ENCODE results near the gene GNAI2.

The GNAI2 gene

DNA sequence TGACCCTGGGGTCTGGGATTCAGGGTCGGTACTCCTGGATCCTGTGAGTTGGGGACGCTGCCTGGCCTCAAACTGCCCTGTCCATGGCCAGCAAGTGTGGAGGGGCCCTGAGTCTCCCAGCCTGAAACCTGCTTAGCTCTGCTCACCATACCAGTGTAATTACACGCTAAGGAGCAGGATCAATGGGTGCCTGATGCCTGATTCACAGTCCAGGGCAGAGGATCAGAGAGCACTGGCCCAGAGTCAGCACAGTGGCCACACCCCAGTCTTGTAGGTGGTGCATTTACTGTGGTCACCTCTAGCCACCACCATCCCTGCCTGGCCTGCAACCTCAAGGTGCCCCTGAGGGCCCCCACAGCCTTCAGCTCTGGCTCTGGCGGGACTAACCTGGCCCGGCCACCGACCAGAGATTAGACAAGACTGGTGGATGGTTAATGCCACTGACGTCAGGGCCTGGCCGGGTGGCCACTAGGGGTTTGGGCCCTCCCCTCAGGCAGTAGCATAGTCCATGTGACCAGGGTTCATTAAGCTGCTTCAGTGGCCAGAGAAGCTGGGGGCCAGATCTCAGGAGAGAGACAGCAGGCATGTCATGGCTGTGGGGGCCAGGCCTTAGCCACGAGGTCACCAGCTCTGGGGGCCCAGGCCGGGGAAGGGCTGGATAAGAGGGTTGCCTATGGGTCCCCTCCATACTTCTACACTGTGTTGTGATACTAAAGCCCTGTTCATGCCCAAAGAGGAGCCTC lies 34.3 kb upstream of the GNAI2 start:
- TF ChIP-seq, protein P1, sequence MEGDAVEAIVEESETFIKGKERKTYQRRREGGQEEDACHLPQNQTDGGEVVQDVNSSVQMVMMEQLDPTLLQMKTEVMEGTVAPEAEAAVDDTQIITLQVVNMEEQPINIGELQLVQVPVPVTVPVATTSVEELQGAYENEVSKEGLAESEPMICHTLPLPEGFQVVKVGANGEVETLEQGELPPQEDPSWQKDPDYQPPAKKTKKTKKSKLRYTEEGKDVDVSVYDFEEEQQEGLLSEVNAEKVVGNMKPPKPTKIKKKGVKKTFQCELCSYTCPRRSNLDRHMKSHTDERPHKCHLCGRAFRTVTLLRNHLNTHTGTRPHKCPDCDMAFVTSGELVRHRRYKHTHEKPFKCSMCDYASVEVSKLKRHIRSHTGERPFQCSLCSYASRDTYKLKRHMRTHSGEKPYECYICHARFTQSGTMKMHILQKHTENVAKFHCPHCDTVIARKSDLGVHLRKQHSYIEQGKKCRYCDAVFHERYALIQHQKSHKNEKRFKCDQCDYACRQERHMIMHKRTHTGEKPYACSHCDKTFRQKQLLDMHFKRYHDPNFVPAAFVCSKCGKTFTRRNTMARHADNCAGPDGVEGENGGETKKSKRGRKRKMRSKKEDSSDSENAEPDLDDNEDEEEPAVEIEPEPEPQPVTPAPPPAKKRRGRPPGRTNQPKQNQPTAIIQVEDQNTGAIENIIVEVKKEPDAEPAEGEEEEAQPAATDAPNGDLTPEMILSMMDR (conservative IDR thresholded peaks at IDR 0.05): no peak
- no peak overlapping the region for H3K27ac ChIP-seq

DNA sequence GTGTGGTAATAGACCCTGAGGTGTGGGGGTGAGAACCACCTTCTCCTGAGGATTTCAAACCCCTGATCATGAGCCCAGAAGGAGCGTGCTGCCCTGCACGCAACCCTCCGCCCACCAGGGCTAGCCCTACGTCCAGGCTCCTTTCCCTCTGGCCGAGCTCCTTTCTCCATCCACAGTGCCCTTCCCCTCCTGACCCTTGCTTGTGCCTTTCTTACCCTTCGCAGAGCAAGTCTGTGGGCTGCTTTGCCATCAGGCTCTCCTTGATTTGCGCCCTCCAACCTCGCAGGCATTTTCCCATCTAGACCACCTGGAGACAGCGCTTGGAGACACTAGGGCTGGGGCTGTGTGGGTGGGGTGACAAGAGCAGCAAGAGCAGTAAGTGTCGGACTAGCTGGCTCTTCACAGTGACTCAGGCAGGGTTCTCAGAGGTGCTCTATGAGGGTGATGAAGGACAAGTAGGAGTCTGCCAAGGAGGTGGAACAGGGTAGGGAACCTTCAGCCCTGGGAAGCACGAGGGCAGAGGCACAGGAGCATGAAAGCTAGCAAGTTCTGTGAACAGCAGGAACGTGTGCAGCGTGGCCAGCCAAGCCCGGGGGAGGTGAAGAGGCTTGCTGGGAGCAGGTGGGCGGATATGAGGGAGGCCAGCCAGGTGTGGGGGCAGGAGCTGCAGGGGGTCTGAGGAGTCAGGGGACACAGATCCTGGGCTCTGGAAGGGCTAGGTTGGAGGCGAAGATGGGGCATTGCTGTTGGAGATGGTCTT lies 33.5 kb upstream of the GNAI2 start:
- H3K27ac ChIP-seq: no peak overlapping the region

DNA sequence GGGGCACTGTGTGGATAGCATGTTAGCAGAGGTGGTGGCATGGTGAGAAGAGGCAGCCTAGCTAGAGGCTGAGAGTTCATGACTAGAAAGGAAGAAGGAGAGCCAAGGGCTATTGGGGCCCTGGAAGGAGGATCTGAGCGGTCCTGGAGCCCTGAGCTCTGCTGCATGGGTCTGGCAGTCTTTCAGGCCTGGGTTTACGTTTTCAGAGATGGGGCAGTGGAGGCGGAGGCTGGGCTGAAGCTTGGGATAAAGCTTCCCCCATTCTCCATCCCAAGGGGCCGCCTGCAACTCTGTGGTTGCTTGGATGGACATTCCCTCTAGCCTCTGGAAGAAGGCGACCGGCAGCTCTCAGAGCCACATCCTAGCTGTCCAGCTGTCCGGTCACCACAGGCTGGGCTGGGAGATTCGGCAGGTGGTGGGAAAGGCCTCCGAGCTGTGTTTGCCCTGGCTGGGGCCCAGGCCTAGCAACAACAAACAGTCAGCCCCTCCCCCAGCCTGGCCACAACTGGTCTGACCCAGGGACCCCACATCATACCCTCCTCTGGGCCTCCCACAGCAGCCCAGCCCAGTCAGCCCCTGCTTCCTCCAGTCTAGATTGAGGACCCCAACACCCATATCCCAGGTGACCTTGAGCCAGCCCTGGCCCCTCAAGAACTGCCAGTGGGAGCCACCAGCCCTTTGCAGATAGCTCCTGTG lies 32.7 kb upstream of the GNAI2 start:
- H3K27ac ChIP-seq: no peak overlapping the region
- TF ChIP-seq, protein P1 (conservative IDR thresholded peaks at IDR 0.05): no peak

More for the DNA sequence above, 33.5 kb upstream of the GNAI2 start:
- TF ChIP-seq, protein P1 (conservative IDR thresholded peaks at IDR 0.05): no peak

DNA sequence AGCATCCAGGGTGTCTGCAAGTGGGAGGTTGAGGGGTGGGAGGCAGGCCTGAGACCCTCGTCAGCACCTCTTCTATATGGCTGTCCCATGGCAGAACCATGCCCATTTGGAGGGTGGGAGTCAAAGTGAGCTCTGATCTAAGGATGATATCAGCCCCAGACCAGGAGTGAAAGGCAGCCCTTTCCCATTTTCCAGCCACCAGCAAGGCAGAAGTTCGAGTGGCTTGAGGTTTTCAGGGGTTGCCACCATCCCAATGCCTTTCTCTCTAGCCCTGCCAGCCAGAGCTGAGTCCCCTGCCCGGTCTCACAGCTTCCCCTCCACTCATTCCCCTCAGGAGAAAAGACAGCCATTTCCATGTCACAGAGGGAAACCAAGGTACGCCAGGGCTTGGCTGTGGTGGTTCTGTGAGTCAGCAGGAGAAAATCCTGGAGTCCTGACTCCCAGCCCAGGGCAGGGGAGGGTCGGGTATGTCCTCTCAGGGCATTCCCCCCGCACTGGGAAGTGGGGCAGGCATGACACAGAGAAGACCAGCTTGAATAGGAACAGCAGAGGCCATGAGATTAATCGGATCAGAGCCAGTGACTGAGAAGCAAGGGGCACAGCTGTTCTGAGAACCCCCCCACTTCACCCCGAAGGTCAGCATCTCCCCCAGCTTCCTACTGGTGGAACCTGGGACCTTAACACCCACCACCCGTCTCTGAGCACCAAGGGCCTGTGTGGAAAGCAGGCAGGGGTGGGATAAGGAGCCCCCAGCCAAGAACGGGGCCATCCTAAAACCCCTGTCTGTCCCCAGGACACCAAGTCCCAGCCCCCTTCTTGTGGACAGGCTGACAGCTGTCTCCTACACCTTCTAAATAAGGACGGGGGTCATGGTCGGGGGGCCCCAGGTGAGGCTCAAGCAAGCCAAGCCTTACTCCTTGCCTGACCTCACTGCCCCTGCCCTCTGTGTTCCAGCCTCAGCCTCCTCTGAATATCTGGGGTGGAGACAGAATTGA lies 31.9 kb upstream of the GNAI2 start:
- H3K27ac ChIP-seq: peak overlapping the region; percentile 44; the same call in 1 of the 2 replicates
- TF ChIP-seq, protein P1 (conservative IDR thresholded peaks at IDR 0.05): no peak

DNA sequence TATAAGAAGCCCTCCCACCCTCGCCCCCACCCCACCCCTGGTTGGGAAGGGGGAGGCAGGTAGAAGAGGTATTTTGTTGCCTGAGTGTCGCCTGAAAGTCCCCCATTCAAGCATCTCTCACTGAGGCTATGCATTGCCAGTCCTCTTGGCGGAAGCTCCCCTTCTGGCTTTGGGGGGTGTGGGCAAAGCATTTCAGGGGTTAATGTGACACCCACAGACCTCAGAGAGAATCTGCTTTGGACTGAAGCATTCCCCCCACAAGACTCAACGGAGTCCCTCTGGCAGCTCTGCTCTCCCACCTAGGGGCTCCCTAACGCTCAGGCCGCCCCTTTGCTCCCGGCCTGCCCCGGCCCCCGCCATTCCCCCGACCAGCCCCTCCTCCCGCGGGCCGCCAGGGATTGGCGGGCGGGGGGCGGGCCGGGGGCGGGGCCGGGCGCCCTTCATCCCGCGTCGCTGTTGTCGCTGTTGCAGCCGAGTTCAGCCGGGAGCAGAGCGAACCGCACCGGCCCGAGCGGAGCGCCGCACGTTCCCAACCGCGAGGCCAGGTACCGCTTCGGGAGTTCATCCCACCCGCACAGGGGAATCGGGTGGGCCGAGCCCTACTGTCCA lies 31.1 kb upstream of the GNAI2 start, which contains the start of gene SLC38A3:
Gene SLC38A3 (plus strand): TSS at position 468 of the 609 bp plus-strand sequence. CDS start 8,929 bp downstream, outside the sequence.
- peak within 1 kb of the TSS; percentile 44; the same call in 1 of the 2 replicates for H3K27ac ChIP-seq
- TF ChIP-seq, protein P1 (conservative IDR thresholded peaks at IDR 0.05): no peak

DNA sequence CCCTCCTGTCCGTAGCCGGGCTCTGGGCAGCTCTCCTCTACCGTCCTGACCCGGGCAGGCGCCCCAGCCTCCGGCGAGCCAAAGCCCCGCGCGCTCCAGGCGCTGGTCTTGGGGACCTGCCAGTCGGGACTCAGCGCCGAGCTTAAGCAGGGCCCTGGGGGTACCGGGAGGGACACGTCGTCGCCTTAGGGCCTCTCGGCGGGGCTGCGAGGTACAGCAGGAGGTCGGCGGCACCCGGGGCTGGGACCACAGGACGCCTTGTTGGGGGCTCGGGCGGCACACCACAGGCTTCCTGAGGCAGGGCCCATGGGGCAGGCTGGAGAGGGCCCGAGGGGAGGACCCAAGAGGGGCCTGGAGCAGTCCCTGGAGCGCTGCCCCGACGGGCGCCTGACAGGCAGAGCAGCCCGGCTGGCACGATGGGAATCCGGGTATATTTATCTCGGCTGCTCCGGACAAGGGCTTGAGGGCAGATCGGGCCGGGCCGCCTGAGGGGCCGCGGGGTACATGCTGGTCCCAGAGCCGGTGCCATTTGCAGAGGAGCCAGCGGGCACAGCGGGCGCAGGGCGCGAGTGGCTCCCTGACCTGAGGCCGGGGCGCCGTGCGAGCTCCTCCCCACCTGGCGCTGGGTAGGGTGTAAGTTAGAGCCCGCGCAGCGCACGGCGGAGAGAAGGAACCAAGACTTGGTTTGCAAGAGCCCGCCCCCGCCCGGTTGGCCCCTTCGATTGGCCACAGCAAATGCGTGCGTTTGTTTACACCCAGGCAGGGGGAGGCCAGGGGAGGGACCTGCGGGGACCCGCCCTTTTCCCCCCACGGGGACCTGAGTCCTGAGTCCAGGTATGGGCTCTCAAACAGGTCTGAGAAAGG lies 30.4 kb upstream of the GNAI2 start:
- TF ChIP-seq, protein P1 (conservative IDR thresholded peaks at IDR 0.05): no peak
- H3K27ac ChIP-seq: peak overlapping the region; percentile 44; the same call in 1 of the 2 replicates

All from VCaP (cell line).